K562 (cell line): Measurements from ENCODE around the gene GNRH2. TPM values are rescaled to one million over a fixed set of nuclear protein-coding genes. Genes with fewer than 3 reads are reported as not detected.

Experiments
- CREB1 ChIP-seq, 2 experiments: sonication (generic) in 1 of 2; formaldehyde crosslinking in 1 of 2; IDR thresholded peaks; 2 replicates each; pipeline versions ENCODE4 v1.6.1 to v1.8.0; 2012 to 2022; ENCODE audit warnings: inconsistent platforms in 1 of 2, mild to moderate bottlenecking in 1 of 2, missing genetic modification reagents in 1 of 2, moderate library complexity in 1 of 2
- ELF1 ChIP-seq: fragments of 200-800 bp; sonication (Bioruptor generic); IDR thresholded peaks from 2 replicates; pipeline ENCODE4 v1.6.1; 2016; ENCODE audit warnings: missing genetic modification characterization, missing compliant biosample characterization
- HDAC2 ChIP-seq: fragments of 450-650 bp; IDR thresholded peaks from 2 replicates; pipeline ENCODE4 v1.6.1; 2016; ENCODE audit warnings: mild to moderate bottlenecking
- KDM5B ChIP-seq: fragments of 200-600 bp; sonication (generic); IDR thresholded peaks from 2 replicates; pipeline ENCODE4 v1.6.1; 2012; ENCODE audit warnings: low read depth, mild to moderate bottlenecking, moderate library complexity, low read length, control low read depth, inconsistent platforms; ENCODE audit not compliant: insufficient replicate concordance
- LCOR ChIP-seq: sonication (generic); formaldehyde crosslinking; IDR thresholded peaks from 2 replicates; pipeline ENCODE4 v1.8.0; 2022; ENCODE audit warnings: mild to moderate bottlenecking, missing genetic modification reagents
- MAZ ChIP-seq, 2 experiments: fragments of 450-650 bp in 1 of 2; sonication (generic) in 1 of 2; formaldehyde crosslinking; IDR thresholded peaks in 1 of 2; conservative IDR thresholded peaks in 1 of 2; 2 replicates each; pipeline versions ENCODE4 v1.4.0 to v1.5.0; 2020; ENCODE audit warnings: mild to moderate bottlenecking in 1 of 2, missing genetic modification reagents in 1 of 2
- MGA ChIP-seq: fragments of 450-650 bp; IDR thresholded peaks from 2 replicates; pipeline ENCODE4 v1.6.1; 2016; ENCODE audit warnings: mild to moderate bottlenecking, moderate library complexity
- MTA2 ChIP-seq: fragments of 450-650 bp; IDR thresholded peaks from 2 replicates; pipeline ENCODE4 v1.6.1; 2016; ENCODE audit warnings: low read depth
- MTA3 ChIP-seq: fragments of 450-650 bp; formaldehyde crosslinking; IDR thresholded peaks from 2 replicates; pipeline ENCODE4 v1.6.1; 2017; ENCODE audit warnings: mild to moderate bottlenecking, borderline replicate concordance
- MXD1 ChIP-seq: fragments of 250-450 bp; sonication (Bioruptor Pico); IDR thresholded peaks from 2 replicates; pipeline ENCODE4 v1.8.0; 2021; ENCODE audit warnings: borderline replicate concordance, mild to moderate bottlenecking, moderate library complexity; ENCODE audit not compliant: poor library complexity, severe bottlenecking
- NCOA1 ChIP-seq: fragments of 450-650 bp; IDR thresholded peaks from 2 replicates; pipeline ENCODE4 v1.6.1; 2016; ENCODE audit warnings: low read depth
- POLR2G ChIP-seq: fragments of 200-400 bp; formaldehyde crosslinking; IDR thresholded peaks from 2 replicates; pipeline ENCODE4 v1.6.1; 2017; ENCODE audit warnings: low read depth, mild to moderate bottlenecking, antibody characterized with exemption, low read length, moderate library complexity
- SP1 ChIP-seq: sonication (generic); formaldehyde crosslinking; IDR thresholded peaks from 2 replicates; pipeline ENCODE4 v1.8.1; 2022; ENCODE audit warnings: mild to moderate bottlenecking, missing genetic modification reagents
- ZNF584 ChIP-seq: fragments of 200-800 bp; sonication (Bioruptor generic); IDR thresholded peaks from 2 replicates; pipeline ENCODE4 v1.6.1; 2016; ENCODE audit warnings: low read depth, mild to moderate bottlenecking, missing genetic modification characterization, missing compliant biosample characterization
- ZNF764 ChIP-seq: fragments of 250-450 bp; sonication (Bioruptor Pico); IDR thresholded peaks from 2 replicates; pipeline ENCODE4 v1.4.0; 2020; ENCODE audit warnings: low read depth, mild to moderate bottlenecking, moderate library complexity
- polyA plus RNA-seq, 8 experiments: library from polyadenylated mRNA; depleted of rRNA in 4 of 8; stranded (reverse) in 5 of 8; unstranded in 3 of 8; fragments of >200 nt; fragmentation: Nextera tagmentation in 2 of 8; fragmentation: Illumina TruSeq in 1 of 8; extraction: Ambion mirVana in 2 of 8; extraction: Trizol in 1 of 8; gene quantifications; 2 replicates each; pipeline versions ENCODE4 v1.2.1 to v1.2.3, GENCODE V29; 2011 to 2014; ENCODE audit warnings: inconsistent platforms in 1 of 8, missing spikeins in 1 of 8
- total RNA-seq, 7 experiments: library from RNA; depleted of rRNA in 6 of 7; stranded (reverse); fragments of >200 nt in 6 of 7; fragmentation: Illumina TruSeq in 2 of 7; extraction: Trizol in 2 of 7; gene quantifications; 2 replicates each; pipeline versions ENCODE4 v1.2.1 to v1.2.3, GENCODE V29; 2011 to 2021; ENCODE audit warnings: low replicate concordance in 1 of 7

The GNRH2 gene
- total and polyA plus RNA-seq, 9 of the 15 experiments (the other 6 are each of a cell fraction or from before 2014, with no cell fraction given): 0.11 to 0.50 (median 0.24) TPM; not detected in 5

- TF ChIP-seq MGA: peak; percentile 36
- peak; percentile 11 for TF ChIP-seq MXD1
- peak; percentile 62 to 78; a peak in 2 of 4 replicates for TF ChIP-seq MAZ (CRISPR knock-in tag; conservative IDR thresholded peaks at IDR 0.05 in 1 of 2, IDR thresholded peaks at IDR 0.05 in 1 of 2)
- peak; percentile 10 for TF ChIP-seq KDM5B
- TF ChIP-seq MTA3: 0 out of 2 replicates have a peak, but pooled peaks have one; percentile 56
- peak; percentile 87 for TF ChIP-seq ELF1 (tag)
- no peak for TF ChIP-seq NCOA1
- TF ChIP-seq SP1 (CRISPR knock-in tag): peak; percentile 73
- peak; percentile 70; the same call in 1 of the 2 replicates for TF ChIP-seq CREB1 (IDR thresholded peaks at IDR 0.05)
- TF ChIP-seq CREB1 (CRISPR knock-in tag; IDR thresholded peaks at IDR 0.05): peak; percentile 72
- TF ChIP-seq POLR2G: peak; percentile 93
- no peak for TF ChIP-seq MTA2
- TF ChIP-seq HDAC2: no peak
- no peak for TF ChIP-seq ZNF764 (CRISPR knock-in tag)
- no peak for TF ChIP-seq LCOR (CRISPR knock-in tag)
- TF ChIP-seq ZNF584 (CRISPR knock-in tag): no peak
These were observed 2.6 kb downstream of the GNRH2 start, which contains the start of gene MRPS26 (continued) for GRCh38 chr20:3045816-3046676.
